GM18502 (cell line): ENCODE results near the gene TMEM145.

Experiments used
- ATAC-seq: cut with Tn5 transposase; IDR thresholded peaks from one replicate; pipeline ENCODE4 v1.9.1; 2021; ENCODE audit warnings: mild to moderate bottlenecking; ENCODE audit not compliant: unreplicated experiment, poor library complexity

Gene TMEM145

DNA sequence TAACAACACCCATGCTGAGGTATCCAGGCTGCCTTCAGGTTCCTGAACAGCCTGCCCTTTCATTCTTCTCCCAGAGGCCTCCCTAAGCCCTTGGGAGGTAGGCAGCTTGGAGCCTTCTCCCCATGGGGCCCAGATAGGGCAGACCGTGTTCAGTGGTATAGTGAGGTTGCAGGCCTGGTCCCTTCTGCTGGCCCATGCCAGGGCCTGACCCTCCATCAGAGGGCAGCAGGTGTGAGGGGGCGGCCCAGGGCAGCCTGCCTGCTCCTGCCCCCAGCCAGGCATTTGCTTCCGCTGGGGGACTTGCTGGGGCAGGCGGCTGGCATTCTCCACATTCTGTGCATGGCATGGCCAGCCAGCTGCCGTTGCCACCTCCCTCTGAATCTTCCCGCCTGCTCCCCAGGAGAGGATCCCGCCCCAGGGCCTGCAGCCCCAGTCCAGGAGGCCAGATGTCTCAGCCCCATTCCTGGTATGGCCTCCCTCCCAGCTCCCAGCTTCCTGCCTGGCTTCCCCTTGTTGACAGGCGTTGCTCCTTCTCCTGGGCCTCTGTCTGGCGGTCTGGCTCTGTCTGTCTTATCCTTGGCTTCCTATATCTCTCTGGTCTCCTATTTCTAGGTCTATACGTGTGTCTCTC lies 35.2 kb upstream of the TMEM145 start:
- ATAC-seq: no peak

DNA sequence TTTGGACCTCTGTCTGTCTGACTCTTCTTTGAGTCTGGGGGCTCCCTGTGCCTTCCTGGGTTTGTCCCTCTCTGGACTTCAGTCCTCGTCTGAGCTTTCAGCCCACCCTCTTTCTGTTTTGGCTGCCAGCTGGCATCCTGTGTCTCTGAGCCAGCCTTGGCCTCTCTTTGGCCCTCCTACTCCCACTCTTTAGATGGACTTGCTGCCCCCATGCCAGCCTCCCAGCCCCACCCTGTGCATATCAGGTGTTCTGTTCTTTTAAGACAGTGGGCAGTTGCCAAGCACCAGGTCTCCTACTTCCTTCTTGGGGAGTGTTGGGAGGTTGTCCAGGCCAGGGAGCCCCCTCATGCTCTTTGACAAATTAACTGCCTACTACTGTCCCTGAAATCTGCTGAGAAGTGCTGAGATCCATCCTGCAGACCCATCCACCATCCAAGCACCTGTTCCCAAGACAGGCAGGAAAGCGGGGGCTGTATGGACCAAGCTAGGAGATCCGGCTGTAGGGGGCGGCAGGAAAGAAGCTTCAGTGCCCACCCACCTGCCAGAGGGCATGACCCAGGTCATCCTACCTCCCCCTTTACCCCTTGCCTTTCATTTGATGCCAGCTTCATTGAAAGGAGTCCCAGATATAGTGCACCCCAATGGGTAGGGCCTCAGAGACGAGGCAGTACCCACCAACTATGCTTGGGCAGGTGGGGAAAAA lies 34.5 kb upstream of the TMEM145 start:
- no peak for ATAC-seq

DNA sequence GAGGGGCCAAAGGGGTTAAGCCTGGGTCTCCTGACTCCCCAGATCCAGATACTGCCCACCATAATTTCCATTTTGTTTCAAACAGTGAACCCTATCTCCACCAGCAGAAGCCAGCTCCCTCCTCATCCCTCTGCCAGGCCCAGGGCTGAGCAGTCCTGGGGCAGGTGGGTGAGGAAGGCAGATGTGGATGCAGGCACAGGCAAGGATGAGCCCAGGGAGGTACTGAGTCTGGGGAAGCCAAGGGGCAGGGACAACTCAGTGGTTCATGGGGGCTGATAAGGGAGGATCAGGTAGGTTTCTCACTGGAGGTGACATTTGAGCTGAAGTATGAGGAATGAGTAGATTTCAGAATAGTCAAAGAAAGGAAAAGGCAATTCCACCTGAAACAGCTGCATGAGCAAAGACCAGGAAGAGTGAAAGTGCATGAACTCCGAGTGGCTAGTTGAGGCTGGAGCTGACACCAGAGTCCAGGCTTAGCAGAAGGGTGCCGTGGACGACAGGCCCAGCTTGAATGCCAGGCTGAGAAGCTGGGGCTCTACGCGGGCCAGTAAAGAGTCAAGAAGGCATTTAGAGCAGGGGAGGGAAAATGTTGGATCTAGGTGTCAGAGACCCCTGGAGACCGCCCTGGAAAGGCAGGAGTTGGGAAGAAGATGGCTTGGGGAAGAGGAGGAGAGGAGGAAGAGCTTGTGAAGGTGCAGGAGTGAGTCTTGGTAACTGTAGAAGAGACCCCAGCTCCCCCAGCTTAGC lies 33.8 kb upstream of the TMEM145 start:
- no peak for ATAC-seq

DNA sequence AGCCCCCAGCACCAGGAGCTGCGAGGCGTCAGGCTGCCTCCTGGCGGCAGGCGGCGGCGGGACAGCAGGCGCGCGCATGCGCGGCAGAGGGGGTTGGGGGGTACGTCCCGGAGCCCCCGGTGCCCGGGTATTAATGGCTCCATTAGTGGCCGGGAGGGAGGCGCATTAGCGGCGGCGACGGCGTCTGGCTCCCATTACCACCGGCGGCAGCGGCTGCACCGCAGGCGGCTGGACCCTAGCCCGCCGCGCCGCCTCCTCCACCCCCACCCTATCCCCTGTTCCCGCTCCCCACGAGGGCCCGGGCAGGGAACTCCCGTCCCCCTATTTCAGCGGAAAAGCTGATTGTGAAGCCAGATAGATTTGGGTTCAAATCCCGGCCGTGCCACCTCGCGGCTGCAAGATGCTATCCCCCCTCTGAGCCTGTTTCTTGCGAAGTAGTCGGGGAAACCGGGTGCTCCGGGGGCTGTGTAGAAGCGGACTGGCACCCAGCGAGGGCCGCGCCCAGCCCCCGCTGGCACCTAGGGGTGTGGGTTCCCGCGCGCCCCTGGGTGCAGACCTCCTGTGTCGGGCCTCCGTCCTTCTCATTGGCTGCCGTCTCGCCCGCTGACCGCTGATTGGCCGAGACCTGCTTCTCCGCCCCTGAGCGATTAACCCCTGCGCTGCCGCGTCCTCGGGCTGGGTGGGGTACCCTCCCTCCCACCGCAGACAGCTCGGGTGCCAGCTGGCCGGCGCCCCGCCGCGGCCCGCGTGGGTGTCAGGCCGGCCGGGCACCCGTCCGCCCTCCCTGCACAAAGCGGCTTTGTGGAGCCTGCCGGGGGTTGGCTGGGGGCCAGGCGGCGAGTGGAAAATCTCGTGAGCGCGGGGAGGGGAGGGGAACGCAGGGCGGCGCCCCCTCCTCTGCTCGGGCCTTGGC lies 33.0 kb upstream of the TMEM145 start:
- peak; percentile 39 for ATAC-seq

DNA sequence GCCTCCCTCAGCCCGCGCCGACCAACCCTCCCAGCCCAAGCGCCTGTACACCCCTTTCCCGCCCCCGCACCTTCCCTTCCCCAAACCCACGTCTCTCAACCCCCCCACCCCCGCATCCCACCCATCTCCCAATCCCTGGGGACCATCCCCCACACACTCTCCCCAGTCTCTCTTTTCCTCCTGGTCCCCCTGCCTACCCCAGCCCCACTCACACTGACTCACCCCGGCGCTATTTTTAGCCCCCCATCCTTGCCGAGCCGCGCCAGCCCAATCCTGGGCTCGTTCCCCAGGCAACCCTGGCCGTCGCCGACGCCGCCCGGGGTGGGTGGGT lies 32.3 kb upstream of the TMEM145 start:
- ATAC-seq: no peak

DNA sequence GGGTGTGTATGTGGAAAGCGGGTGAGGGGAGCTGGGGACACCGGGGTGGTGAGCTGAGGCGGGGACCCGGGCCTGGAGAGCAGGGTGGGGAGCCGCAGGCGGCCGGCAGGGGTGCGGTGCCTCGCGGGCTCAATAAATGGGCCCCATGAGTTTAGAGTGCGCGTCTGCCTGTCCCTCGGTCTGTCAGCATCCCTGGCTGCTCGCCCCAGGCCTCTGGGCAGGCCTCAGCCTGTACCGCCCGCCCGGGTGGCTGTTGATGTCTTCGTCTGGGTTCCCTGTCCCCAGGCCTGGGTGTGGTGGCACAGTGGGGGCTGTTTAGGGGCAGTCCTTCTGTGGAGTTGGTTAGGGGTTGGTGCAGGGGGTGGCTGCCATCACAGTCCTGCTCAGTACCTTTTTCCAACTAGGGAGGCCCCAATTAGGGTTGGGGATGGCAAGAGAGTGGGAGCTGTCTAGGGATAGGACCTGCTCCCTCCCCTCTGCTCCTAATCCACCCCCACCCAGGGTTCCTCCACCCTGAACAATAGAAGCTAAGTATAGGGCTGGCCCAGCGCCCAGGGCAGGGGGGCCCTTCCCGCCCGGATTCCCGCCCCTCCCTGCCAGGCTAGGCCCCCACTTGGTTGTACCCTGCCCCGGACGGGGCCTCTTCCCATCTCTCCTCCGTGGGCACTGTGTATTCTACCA lies 31.8 kb upstream of the TMEM145 start:
- no peak for ATAC-seq

DNA sequence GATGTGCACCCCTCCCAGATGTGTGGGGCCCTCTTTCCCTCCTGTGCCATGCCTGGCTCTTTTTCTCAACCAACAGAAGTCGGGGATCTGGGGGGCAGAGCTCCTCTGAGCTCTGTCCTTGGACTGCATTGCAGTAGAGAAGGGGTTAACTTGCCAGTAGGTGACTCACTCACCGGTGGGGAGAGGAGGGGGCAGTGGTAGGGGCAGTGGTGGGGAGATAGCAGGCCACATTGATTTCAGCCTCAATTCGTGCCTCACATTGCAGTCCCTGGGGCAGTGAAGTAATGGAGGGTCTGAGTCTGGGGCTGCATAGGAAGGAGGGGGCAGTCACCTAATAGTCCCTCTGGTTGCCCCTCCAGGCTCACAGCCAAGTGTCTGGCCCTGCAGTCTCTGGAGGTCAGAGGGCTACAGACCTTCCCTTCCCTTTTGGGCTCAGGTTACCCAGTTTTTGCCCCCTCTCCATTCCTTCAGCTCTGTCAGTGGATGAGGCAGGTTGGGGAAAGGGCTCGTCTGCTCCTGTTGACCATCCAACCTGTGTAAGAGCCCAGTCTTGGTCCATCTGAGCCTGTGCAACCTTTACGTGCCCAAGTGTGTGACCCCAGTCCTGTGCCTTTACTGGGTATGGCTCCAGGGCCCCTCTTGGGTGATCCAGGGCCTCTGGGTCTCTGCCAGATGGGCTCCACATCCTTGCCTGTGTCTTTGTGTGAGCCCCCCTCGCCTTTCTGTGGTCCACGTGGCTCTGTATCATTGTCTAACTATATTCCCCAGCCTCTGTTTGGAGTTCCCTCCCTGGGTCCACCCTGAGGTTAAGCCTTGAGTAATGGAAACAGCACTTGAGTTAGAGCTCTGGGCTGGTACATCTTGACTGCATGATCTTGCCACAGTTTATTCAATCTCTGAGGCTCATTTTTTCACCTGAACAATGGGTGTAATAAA lies 31.0 kb upstream of the TMEM145 start:
- no peak for ATAC-seq

DNA sequence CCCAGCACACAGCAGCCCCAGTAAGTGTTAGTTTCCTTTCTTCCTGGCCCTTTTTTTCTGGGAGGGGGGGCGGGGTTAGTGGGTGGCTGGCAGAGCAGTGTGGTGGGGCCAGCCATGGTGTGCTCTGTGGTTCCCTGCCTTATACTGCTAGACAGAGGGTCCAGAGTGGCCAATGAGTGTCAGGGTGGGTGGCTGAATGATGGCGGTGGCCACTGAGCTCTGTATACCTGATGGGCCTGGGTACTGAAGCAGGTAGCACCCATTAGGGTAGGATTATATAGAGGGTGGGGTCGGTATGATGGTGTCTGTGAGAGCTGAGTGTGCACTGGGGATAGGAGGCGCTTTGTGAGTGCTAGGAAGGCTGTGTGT lies 30.3 kb upstream of the TMEM145 start:
- no peak for ATAC-seq

DNA sequence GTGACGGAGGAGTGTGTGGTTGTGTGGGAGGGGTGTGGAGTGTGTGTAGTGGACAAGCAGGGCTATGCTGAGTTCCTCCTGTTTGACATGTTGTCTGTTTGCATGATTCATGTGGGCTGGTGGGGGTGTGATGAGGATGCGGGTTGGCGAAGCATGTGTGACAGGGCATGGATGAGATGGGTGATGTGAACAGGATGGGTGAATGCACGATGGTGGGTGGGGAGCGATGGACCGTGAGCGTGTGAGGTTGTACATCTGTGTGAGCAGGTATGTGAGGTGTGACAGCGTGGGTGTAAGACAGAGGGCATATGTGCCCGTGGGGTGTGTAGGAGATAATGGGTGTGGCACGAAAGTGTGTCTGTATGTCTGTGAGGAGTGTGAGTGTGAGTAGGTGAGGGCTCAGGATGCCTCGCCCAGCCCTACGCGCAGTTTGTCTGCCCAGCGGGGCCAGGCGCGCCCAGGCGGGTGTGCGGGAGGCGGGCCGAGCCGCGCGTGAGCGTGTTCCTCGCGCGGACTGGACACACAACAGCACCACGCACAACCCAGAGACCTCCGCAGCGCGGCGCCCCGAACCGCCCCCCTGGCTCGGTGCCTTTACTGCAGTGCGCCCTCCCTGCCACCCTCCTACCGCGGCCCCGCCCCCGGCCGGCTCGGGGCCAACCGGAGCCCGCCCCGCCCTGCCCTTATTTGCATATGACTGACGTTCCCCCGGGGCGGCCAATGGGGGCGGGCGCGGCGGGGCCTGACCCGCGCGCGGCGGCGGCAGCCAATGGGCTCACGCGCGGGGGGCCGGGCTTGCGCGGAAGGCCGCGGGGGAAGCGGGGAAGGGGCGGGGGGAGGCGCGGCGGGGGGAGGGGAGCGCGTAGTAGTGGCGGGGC lies 29.7 kb upstream of the TMEM145 start:
- peak; percentile 45 for ATAC-seq

DNA sequence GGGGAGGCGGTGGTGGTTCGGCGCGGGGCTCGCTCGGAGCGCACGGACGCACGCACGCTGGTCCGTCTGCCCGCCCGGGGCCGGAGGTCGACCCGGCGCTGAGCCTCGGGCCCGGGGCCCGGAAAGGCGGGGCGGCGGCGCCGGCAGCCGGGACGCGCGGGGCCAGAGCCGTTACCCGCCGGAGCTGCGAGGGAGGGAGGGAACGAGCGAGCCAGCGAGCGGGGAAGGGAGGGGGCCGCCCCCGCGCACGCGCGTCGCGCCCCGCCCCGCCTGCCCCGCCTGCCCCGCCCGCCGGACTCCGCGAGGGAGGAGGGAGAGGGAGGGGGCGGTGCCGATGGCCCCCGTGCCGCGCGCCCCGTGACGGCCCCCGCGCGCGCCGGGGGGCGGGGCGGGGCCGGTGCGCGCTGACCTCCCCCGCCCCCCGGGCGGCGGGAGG lies 29.0 kb upstream of the TMEM145 start:
- ATAC-seq: peak; percentile 28

DNA sequence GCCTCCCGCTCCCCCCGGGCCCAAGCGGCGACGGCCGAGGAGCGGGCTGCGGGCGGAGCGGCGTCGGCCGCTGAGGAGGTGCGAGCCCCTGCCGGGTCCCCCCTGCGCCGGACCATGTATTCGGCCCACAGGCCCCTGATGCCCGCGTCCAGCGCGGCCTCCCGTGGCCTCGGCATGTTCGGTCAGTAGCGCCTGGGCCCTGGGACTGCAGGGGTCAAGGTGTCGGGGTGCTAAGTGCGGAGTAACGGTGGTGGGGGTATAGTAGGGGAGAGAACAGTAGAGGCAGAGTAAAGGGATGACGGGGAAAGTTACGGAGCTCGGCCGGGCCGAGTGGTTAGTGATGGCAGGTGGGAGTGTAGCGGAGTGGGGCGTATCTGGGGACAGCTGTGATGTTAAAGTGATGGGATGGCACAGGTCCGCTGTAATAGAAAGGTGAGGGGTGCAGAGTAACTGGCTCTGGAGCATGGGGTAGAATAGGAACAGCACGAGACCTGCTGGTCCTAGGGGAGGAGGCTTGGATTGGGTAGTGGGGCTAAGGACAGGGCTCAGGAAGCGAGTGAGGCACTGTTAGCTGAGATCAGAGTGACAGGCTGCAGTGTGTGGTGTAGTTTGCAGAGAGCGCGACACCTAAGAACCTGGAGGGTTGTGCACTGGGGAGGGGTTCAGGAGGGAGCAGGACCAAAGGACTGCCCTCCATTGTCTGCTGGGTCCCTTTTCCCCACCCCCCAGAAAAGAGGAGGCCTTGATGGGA lies 28.3 kb upstream of the TMEM145 start:
- peak; percentile 3 for ATAC-seq

DNA sequence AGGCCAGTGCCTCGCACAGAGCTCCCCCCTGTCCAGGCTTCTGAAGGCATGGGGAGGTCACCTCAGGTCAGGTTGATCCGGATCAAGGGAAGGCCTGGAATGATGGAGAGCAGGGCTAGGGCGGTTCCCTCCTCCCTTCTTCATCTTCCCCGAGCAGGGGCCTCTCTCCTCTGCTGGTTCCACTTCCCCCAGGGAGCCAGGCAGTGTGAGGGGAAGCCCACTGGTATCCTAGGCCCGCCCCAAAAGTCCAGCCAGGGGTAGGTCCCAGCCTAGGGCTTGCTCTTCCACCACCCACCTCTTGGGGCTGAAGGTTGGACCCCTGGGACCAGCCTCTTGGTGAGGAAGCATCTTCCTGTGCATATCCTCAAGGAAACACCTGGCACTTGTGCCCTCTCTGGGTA lies 27.6 kb upstream of the TMEM145 start:
- ATAC-seq: no peak

DNA sequence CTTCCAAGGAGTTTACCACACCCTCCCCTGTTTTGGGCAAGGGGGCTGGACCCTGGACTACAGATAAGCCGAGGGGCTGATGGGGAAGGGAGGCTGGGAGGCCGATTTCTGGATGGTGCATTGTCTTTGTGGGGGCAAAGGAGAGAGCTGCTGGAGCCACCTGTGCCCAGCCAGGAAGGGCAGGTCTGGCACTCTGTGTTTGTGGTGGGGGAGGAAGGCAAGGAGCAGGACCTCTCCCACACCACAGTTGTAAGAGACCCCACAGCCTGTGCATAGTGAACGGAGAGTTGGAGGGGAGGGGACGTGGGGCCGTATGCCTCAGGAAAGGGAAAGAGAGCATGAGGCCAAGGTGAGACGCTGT lies 27.1 kb upstream of the TMEM145 start:
- ATAC-seq: no peak

DNA sequence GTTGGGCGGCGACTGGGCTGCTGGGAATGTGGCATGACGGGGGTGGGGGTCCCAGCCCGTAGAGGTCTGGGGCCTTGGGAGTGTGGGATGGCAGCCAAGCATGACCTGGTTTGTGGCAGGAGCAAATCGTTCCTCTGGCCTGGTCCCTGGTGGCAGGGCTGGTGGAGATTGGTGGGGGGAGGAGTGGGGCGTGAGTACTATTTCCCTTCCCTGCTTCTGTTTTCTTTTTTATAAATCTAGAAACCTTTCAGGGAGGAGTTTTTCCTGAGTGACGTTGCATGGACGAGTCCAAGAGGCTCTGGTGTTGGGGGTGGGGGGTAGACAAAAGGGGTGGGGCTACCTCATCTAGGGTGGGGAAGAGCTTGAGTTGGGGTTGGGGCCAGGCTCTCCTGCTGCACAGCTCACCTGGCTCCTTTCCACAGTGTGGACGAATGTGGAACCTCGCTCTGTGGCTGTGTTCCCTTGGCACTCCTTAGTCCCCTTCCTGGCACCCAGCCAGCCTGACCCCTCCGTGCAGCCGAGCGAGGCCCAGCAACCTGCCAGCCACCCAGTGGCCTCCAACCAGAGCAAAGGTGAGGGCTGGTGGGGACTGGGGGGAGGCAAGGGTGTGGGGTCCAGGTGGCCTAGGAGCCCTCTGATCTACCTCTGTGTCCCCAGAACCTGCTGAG lies 26.6 kb upstream of the TMEM145 start:
- no peak for ATAC-seq

DNA sequence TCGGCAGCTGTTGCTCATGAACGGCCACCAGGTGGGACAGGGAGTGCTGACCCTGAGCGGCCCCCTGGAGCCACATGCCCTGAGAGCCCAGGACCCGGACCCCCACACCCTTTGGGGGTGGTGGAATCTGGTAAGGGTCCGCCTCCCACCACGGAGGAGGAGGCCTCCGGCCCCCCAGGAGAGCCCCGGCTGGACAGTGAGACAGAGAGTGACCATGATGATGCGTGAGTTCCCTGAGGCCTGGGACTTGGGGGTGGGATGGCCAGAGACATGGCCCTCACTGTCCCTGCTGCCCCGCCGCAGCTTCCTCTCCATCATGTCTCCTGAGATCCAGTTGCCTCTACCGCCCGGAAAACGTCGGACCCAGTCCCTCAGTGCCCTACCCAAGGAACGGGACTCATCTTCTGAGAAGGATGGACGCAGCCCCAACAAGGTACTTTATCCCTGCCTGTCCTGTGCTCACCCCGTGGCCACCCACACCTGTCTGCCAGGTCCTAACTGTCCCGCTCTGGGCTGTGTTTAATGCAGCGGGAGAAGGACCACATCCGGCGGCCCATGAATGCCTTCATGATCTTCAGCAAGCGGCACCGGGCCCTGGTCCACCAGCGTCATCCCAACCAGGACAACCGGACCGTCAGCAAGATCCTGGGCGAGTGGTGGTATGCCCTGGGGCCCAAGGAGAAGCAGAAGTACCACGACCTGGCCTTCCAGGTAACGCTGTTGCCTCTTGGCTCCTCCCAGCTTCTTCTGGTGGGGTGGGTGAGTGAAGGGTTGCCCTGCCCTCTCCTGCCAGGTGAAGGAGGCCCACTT lies 25.9 kb upstream of the TMEM145 start:
- ATAC-seq: no peak

DNA sequence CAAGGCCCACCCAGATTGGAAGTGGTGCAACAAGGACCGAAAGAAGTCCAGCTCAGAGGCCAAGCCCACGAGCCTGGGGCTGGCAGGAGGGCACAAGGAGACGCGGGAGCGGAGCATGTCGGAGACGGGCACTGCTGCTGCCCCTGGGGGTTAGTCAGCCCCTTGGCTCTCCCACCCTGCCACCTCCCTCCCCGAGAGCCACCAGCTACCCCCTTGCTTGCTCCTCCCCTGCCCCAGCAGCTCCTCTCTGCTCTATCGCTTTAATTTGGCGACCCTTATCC lies 25.3 kb upstream of the TMEM145 start:
- no peak for ATAC-seq
